H1 (cell line): ENCODE measurements around the gene ATP6V1G1.

ENCODE experiments used
- CTCF ChIP-seq, 3 experiments: IDR thresholded peaks; 1 replicate in 2 of 3; 2 replicates in 1 of 3; pipeline versions ENCODE4 v1.5.1 to v1.6.1; 2011; ENCODE audit warnings: low read length in 3 of 3, mild to moderate bottlenecking in 3 of 3, inconsistent platforms in 2 of 3, low read depth in 1 of 3, moderate library complexity in 1 of 3; ENCODE audit not compliant: insufficient read depth in 1 of 3; ENCODE audit errors: control extremely low read depth in 1 of 3
- EGR1 ChIP-seq: IDR thresholded peaks from 2 replicates; pipeline ENCODE4 v1.6.1; 2011; ENCODE audit warnings: low read depth, low read length, borderline replicate concordance
- EZH2 ChIP-seq: fragments of 200-600 bp; sonication (generic); IDR thresholded peaks from 2 replicates; pipeline ENCODE4 v1.7.1; 2012; ENCODE audit warnings: low read depth, mild to moderate bottlenecking, moderate library complexity, low read length, inconsistent platforms; ENCODE audit not compliant: severe bottlenecking
- MAX ChIP-seq: IDR thresholded peaks from 2 replicates; pipeline ENCODE4 v1.6.1; 2012; ENCODE audit warnings: inconsistent platforms
- NRF1 ChIP-seq: IDR thresholded peaks from 2 replicates; pipeline ENCODE4 v1.6.1; 2011; ENCODE audit warnings: mild to moderate bottlenecking, low read depth, low read length, improper control_type of control experiment
- POLR2A ChIP-seq, 2 experiments: IDR thresholded peaks; 1 replicate in 1 of 2; 2 replicates in 1 of 2; pipeline ENCODE4 v1.6.1; 2011; ENCODE audit warnings: low read depth in 2 of 2, low read length in 2 of 2, mild to moderate bottlenecking in 2 of 2; ENCODE audit errors: control extremely low read depth in 1 of 2

- TF ChIP-seq EGR1 (no peak), CTCF (IDR thresholded peaks at IDR 0.05; ENCODE audit: control extremely low read depth in 1 of 3, insufficient read depth in 1 of 3, low read depth in 1 of 3, low read length in 3 of 3) (no peak), POLR2A (IDR thresholded peaks at IDR 0.05; ENCODE audit: control extremely low read depth in 1 of 2, low read depth in 2 of 2, low read length in 2 of 2) (no peak), EZH2 (no peak), MAX (no peak), NRF1 (no peak)
These were observed 38.9 kb downstream of the ATP6V1G1 start for GRCh38 chr9:114626415-114627020.
